ENCODE results near the gene EPHB4.

The EPHB4 gene

DNA sequence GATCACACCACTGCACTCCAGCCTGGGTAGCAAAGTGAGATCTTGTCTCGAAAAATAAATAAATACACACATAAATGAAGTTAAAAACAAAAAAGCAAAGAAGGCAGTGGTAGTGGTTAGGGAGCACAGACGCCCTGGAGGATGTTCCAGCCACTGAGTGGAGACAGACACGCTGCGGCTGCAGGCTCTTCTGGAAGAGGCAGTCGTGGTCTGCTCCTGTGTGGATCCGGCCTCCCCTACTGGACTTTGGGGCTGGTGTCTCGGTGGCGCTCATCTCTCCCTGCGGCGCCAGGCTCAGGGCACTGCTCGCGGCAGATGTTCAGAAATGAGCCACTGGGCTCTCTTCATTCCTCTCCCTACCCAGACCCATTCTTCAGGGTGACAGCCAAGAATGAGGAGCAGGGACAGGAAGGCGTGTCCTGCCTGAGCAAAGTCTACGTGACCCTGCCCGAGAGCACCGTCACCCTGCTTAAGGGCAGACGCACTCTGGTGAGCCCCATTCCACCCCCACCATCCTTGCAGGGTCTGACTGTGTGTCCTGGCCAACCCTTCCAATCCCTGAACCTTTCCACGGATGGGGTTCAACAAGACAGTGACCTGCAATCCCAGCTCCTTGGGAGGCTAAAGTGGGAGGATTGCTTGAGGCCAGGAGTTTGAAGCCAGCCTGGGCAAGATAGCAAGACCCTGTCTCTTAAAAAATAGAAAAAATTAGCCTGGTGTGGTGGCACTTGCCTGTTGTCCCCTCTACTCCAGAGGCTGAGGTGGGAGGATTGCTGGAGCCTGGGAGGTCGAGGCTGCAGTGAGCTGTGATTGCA lies 67.8 kb downstream of the EPHB4 start:
- Histone ChIP-seq H3K4me1 (ENCODE audit: insufficient read depth, low read length, poor library complexity, severe bottlenecking) (no peaks in the 10 kb centered on the region), H3F3A (ENCODE audit: low read depth) (no peaks in the 10 kb centered on the region), H3K36me3 (ENCODE audit: insufficient read depth, low read length) (no peaks in the 10 kb centered on the region), H3K27me3 (ENCODE audit: insufficient read depth, low read length, poor library complexity, severe bottlenecking) (no peaks in the 10 kb centered on the region), H3K4me3 (ENCODE audit: low read length, poor library complexity, severe bottlenecking) (no peak overlapping the region), H3K9me3 (ENCODE audit: insufficient read depth, low read depth, low read length) (no peaks in the 10 kb centered on the region), H3K9ac (ENCODE audit: low read depth, low read length, poor library complexity, severe bottlenecking) (no peak overlapping the region), H3K79me2 (ENCODE audit: insufficient read depth, low read length) (no peaks in the 10 kb centered on the region), H3K4me2 (ENCODE audit: low read depth, low read length, poor library complexity, severe bottlenecking) (no peak overlapping the region), H3K9me2 (replicated peaks; ENCODE audit: low read depth, low read length) (no peaks in the 10 kb centered on the region), H4K20me1 (ENCODE audit: insufficient read depth, low read length, poor library complexity, severe bottlenecking) (no peaks in the 10 kb centered on the region), H2AFZ (ENCODE audit: low read length) (no peak overlapping the region)
- TF ChIP-seq, protein P1, sequence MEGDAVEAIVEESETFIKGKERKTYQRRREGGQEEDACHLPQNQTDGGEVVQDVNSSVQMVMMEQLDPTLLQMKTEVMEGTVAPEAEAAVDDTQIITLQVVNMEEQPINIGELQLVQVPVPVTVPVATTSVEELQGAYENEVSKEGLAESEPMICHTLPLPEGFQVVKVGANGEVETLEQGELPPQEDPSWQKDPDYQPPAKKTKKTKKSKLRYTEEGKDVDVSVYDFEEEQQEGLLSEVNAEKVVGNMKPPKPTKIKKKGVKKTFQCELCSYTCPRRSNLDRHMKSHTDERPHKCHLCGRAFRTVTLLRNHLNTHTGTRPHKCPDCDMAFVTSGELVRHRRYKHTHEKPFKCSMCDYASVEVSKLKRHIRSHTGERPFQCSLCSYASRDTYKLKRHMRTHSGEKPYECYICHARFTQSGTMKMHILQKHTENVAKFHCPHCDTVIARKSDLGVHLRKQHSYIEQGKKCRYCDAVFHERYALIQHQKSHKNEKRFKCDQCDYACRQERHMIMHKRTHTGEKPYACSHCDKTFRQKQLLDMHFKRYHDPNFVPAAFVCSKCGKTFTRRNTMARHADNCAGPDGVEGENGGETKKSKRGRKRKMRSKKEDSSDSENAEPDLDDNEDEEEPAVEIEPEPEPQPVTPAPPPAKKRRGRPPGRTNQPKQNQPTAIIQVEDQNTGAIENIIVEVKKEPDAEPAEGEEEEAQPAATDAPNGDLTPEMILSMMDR (conservative IDR thresholded peaks at IDR 0.05; ENCODE audit: low read length): no peak
- no peak for TF ChIP-seq EZH2phosphoT487 (IDR thresholded peaks at IDR 0.05; ENCODE audit: borderline replicate concordance)

DNA sequence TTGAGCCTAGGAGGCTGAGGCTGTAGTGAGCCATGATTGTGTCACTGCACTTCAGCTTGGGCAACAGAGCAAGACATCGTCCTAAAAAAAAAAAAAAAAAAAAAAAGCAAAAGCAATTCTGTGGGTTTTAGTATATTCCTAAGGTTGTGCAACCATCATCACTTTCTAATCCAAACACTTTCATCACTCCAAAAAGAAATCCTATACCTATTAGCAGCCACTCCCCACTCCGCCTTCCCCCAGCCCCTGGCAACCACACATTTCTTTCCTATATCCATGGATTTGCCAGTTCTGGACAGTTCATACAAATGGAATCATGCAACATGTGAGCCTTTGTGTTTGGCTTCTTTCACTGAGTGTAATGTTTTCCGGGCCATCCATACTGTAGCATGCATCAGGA lies 73.6 kb downstream of the EPHB4 start:
- Histone ChIP-seq H3K27me3 (ENCODE audit: insufficient read depth, low read length, poor library complexity, severe bottlenecking) (no peaks in the 10 kb centered on the region), H3K79me2 (ENCODE audit: insufficient read depth, low read length) (no peaks in the 10 kb centered on the region), H3K4me3 (ENCODE audit: low read length, poor library complexity, severe bottlenecking) (no peak overlapping the region), H3K9me3 (ENCODE audit: insufficient read depth, low read depth, low read length) (no peaks in the 10 kb centered on the region), H3F3A (ENCODE audit: low read depth) (no peaks in the 10 kb centered on the region), H3K4me2 (ENCODE audit: low read depth, low read length, poor library complexity, severe bottlenecking) (no peak overlapping the region), H3K9ac (ENCODE audit: low read depth, low read length, poor library complexity, severe bottlenecking) (no peak overlapping the region), H3K36me3 (ENCODE audit: insufficient read depth, low read length) (no peaks in the 10 kb centered on the region), H2AFZ (ENCODE audit: low read length) (no peak overlapping the region), H4K20me1 (ENCODE audit: insufficient read depth, low read length, poor library complexity, severe bottlenecking) (no peaks in the 10 kb centered on the region), H3K9me2 (replicated peaks; ENCODE audit: low read depth, low read length) (no peaks in the 10 kb centered on the region), H3K4me1 (ENCODE audit: insufficient read depth, low read length, poor library complexity, severe bottlenecking) (no peaks in the 10 kb centered on the region)
- TF ChIP-seq, protein P1 (conservative IDR thresholded peaks at IDR 0.05; ENCODE audit: low read length): no peak
- TF ChIP-seq EZH2phosphoT487 (IDR thresholded peaks at IDR 0.05; ENCODE audit: borderline replicate concordance): no peak

DNA sequence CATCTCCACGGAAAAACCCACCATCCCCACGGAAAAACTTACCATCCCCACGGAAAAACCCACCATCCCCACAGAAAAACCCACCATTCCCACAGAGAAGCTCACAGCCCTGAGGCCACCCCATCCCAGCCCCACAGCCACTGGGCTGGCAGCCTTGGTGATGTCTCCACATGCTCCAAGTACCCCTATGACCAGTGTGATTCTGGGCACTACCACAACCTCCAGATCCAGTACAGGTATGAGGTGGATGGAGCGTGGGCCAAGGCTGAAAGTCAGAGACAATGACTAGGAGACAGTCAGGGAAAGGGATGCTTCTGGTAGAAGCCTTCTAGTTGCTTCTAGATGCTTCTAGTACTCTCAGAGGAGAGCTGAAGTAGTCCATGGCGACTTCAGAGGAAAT lies 74.3 kb downstream of the EPHB4 start:
- no peak overlapping the region for H3K4me3 ChIP-seq (ENCODE audit: low read length, poor library complexity, severe bottlenecking)
- no peaks in the 10 kb centered on the region for H3K9me2 ChIP-seq (replicated peaks; ENCODE audit: low read depth, low read length)
- H3K79me2 ChIP-seq (ENCODE audit: insufficient read depth, low read length): no peaks in the 10 kb centered on the region
- TF ChIP-seq, protein P1 (conservative IDR thresholded peaks at IDR 0.05; ENCODE audit: low read length): no peak
- TF ChIP-seq EZH2phosphoT487 (IDR thresholded peaks at IDR 0.05; ENCODE audit: borderline replicate concordance): no peak
- no peaks in the 10 kb centered on the region for H3K4me1 ChIP-seq (ENCODE audit: insufficient read depth, low read length, poor library complexity, severe bottlenecking)
- no peak overlapping the region for H2AFZ ChIP-seq (ENCODE audit: low read length)
- no peak overlapping the region for H3K9ac ChIP-seq (ENCODE audit: low read depth, low read length, poor library complexity, severe bottlenecking)
- H3K27me3 ChIP-seq (ENCODE audit: insufficient read depth, low read length, poor library complexity, severe bottlenecking): no peaks in the 10 kb centered on the region
- H3F3A ChIP-seq (ENCODE audit: low read depth): no peaks in the 10 kb centered on the region
- H3K36me3 ChIP-seq (ENCODE audit: insufficient read depth, low read length): no peaks in the 10 kb centered on the region
- no peaks in the 10 kb centered on the region for H4K20me1 ChIP-seq (ENCODE audit: insufficient read depth, low read length, poor library complexity, severe bottlenecking)
- H3K9me3 ChIP-seq (ENCODE audit: insufficient read depth, low read depth, low read length): no peaks in the 10 kb centered on the region
- no peak overlapping the region for H3K4me2 ChIP-seq (ENCODE audit: low read depth, low read length, poor library complexity, severe bottlenecking)

All from Loucy (cell line).